Peyer's patch (tissue), 4 donors: ENCODE results near the gene APOE.

Experiments used
- CTCF ChIP-seq, 6 experiments: fragments of 450-650 bp in 4 of 6; fragments of 200-600 bp in 2 of 6; sonication (generic) in 1 of 6; IDR thresholded peaks; one replicate each; pipeline ENCODE4 v1.5.1; 2017 to 2019; ENCODE audit warnings: antibody characterized with exemption in 6 of 6, mild to moderate bottlenecking in 3 of 6, moderate library complexity in 1 of 6
- POLR2A ChIP-seq, 2 donors: fragments of 450-650 bp; IDR thresholded peaks; one replicate each; pipeline ENCODE4 v1.5.1; 2017; ENCODE audit warnings: antibody characterized with exemption in 2 of 2, mild to moderate bottlenecking in 2 of 2, moderate library complexity in 2 of 2

GRCh38 chr19:44883922-44884321 lies 21.7 kb upstream of the APOE start:
- TF ChIP-seq CTCF (IDR thresholded peaks at IDR 0.05) (no peak), POLR2A (IDR thresholded peaks at IDR 0.05) (no peak)
